Chondrocyte (in vitro differentiated cells): ENCODE results near the gene SEMA5A. TPM values are rescaled to one million over a fixed set of nuclear protein-coding genes. Genes with fewer than 3 reads are reported as not detected.

Source experiments
- DNase-seq: peaks from one replicate; pipeline ENCODE4 v3.0.0; 2021; ENCODE audit warnings: mixed read lengths, low spot score
- H3K27ac Mint-ChIP-seq: one replicate; pipeline ENCODE4 v1.8.0; 2021; ENCODE audit warnings: mild to moderate bottlenecking, moderate library complexity, mixed read lengths; ENCODE audit not compliant: unreplicated experiment
- H3K27me3 Mint-ChIP-seq: 2 replicates; pipeline ENCODE4 v1.8.0; 2021; ENCODE audit warnings: low read depth, mixed read lengths
- H3K36me3 Mint-ChIP-seq: 2 replicates; pipeline ENCODE4 v1.8.0; 2021; ENCODE audit warnings: low read depth, mixed read lengths
- H3K4me1 Mint-ChIP-seq: 2 replicates; pipeline ENCODE4 v1.8.0; 2021; ENCODE audit warnings: low read depth, mild to moderate bottlenecking, mixed read lengths
- H3K4me3 Mint-ChIP-seq: one replicate; pipeline ENCODE4 v1.8.0; 2021; ENCODE audit warnings: mild to moderate bottlenecking, moderate library complexity, mixed read lengths; ENCODE audit not compliant: unreplicated experiment
- H3K9me3 Mint-ChIP-seq: 2 replicates; pipeline ENCODE4 v1.8.0; 2021; ENCODE audit warnings: low read depth, mixed read lengths
- total RNA-seq: library from RNA; stranded (reverse); gene quantifications from 3 replicates; pipeline ENCODE4 v1.2.1, GENCODE V29; 2021
- TF ChIP-seq, protein P1 (sequence below): fragments of 200-600 bp; sonication (generic); IDR thresholded peaks from 2 replicates; pipeline ENCODE4 v1.5.0; 2021; ENCODE audit warnings: antibody characterized with exemption, mild to moderate bottlenecking, moderate library complexity

SEMA5A gene
- total RNA-seq, 1 donor from 2014 or later = 249 TPM

GRCh38 chr5:9183992-9184391 lies 361.9 kb downstream of the SEMA5A start:
- DNase-seq = no peak
- no peaks in the 10 kb centered on the region for H3K9me3 Mint-ChIP-seq
- no peaks in the 10 kb centered on the region for H3K27me3 Mint-ChIP-seq
- peak overlapping the region; percentile 37 for H3K27ac Mint-ChIP-seq
- H3K4me3 Mint-ChIP-seq = no peak overlapping the region
- H3K36me3 Mint-ChIP-seq = peaks cover 42% of the 10 kb centered on the region
- TF ChIP-seq, protein P1, sequence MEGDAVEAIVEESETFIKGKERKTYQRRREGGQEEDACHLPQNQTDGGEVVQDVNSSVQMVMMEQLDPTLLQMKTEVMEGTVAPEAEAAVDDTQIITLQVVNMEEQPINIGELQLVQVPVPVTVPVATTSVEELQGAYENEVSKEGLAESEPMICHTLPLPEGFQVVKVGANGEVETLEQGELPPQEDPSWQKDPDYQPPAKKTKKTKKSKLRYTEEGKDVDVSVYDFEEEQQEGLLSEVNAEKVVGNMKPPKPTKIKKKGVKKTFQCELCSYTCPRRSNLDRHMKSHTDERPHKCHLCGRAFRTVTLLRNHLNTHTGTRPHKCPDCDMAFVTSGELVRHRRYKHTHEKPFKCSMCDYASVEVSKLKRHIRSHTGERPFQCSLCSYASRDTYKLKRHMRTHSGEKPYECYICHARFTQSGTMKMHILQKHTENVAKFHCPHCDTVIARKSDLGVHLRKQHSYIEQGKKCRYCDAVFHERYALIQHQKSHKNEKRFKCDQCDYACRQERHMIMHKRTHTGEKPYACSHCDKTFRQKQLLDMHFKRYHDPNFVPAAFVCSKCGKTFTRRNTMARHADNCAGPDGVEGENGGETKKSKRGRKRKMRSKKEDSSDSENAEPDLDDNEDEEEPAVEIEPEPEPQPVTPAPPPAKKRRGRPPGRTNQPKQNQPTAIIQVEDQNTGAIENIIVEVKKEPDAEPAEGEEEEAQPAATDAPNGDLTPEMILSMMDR = no peak
- peaks cover 19% of the 10 kb centered on the region for H3K4me1 Mint-ChIP-seq

GRCh38 chr5:9182899-9183695 lies 362.8 kb downstream of the SEMA5A start:
- Mint-ChIP-seq H3K27me3 (no peaks in the 10 kb centered on the region), H3K9me3 (no peaks in the 10 kb centered on the region), H3K27ac (no peak overlapping the region), H3K36me3 (peaks cover 33% of the 10 kb centered on the region), H3K4me3 (no peak overlapping the region), H3K4me1 (peaks cover 10% of the 10 kb centered on the region)
- TF ChIP-seq, protein P1 = no peak
- DNase-seq = no peak

- H3K4me3 Mint-ChIP-seq = no peak overlapping the region
- DNase-seq = no peak
- TF ChIP-seq, protein P1 = no peak
- peaks cover 18% of the 10 kb centered on the region for H3K36me3 Mint-ChIP-seq
- no peak overlapping the region for H3K27ac Mint-ChIP-seq
- peaks cover 14% of the 10 kb centered on the region for H3K9me3 Mint-ChIP-seq
- peaks cover 34% of the 10 kb centered on the region for H3K4me1 Mint-ChIP-seq
- H3K27me3 Mint-ChIP-seq = no peaks in the 10 kb centered on the region
These were observed 369.2 kb downstream of the SEMA5A start for GRCh38 chr5:9176641-9177040.

DNA sequence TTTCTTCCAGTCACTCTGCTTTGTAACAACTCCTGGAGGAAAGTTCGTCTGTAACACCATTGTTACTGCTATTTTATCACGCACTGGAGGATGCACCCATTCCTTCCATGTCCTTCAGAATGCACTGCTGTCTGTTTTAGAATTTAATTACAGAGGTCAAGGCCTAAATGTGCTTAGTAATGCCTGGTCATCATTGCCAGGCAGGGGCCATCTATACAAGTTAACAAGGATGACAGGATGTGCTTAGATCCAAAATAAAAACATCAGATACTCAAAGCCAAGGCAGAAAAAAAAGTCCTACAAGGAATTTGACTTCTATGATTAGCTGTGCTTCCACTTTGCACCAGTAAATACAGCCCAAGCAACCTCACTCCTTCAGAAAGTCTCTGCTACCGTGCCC lies 371.4 kb downstream of the SEMA5A start:
- Mint-ChIP-seq H3K36me3 (peaks cover 24% of the 10 kb centered on the region), H3K27me3 (no peaks in the 10 kb centered on the region), H3K27ac (peak overlapping the region; percentile 72), H3K4me1 (peaks cover 41% of the 10 kb centered on the region), H3K4me3 (no peak overlapping the region), H3K9me3 (peaks cover 14% of the 10 kb centered on the region)
- TF ChIP-seq, protein P1 = no peak
- no peak for DNase-seq

GRCh38 chr5:9173281-9174048 lies 372.4 kb downstream of the SEMA5A start:
- Mint-ChIP-seq H3K27ac (peak overlapping the region; percentile 77), H3K4me3 (no peak overlapping the region), H3K27me3 (no peaks in the 10 kb centered on the region), H3K4me1 (peaks cover 41% of the 10 kb centered on the region), H3K9me3 (peaks cover 14% of the 10 kb centered on the region), H3K36me3 (peaks cover 24% of the 10 kb centered on the region)
- no peak for DNase-seq
- TF ChIP-seq, protein P1 = no peak
